ENCODE results near the gene ISYNA1.
A peak's percentile ranks its signal among the peaks of the same experiment; 100 is the strongest.

Gene ISYNA1

DNA sequence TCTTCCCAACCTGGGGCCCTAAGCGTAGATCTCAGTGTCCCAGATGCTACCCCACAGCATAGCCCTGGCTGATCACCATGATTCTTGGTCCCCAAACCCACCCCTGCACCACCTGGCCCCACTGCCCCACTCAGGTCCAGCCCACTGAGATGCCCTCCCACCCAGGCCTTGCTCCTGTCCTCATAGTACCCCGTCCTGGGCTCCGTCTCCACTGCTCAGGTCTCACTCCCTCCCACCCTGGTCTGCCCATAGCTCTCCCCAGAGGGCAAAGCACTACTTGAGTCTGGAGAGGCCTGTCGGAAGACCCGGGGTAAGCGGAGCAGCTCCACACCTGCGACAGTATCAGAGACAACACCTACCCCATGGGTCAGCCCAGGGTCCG, 35.8 kb upstream of the ISYNA1 start:
- DNase-seq (no peak), ATAC-seq (no peak)
- H3K27me3 Mint-ChIP-seq, result no peaks in the 10 kb centered on the region
- H3K4me3 Mint-ChIP-seq, result no peak overlapping the region
- H3K9me3 Mint-ChIP-seq, result no peaks in the 10 kb centered on the region
- H3K27ac Mint-ChIP-seq, result peak overlapping the region; percentile 59 to 77
- H3K4me1 Mint-ChIP-seq, result peaks cover 65% of the 10 kb centered on the region

GRCh38 chr19:18473003-18473705, 35.2 kb upstream of the ISYNA1 start:
- Mint-ChIP-seq H3K4me1 (peaks cover 65% of the 10 kb centered on the region), H3K27me3 (no peaks in the 10 kb centered on the region), H3K27ac (peak overlapping the region; percentile 59 to 77), H3K9me3 (no peaks in the 10 kb centered on the region), H3K4me3 (no peak overlapping the region)
- ATAC-seq, result no peak
- DNase-seq, result no peak

GRCh38 chr19:18470787-18471186, 32.9 kb upstream of the ISYNA1 start:
- DNase-seq (no peak), ATAC-seq (no peak)
- no peaks in the 10 kb centered on the region for H3K9me3 Mint-ChIP-seq
- H3K27ac Mint-ChIP-seq, result no peak overlapping the region
- peaks cover 53% of the 10 kb centered on the region for H3K4me1 Mint-ChIP-seq
- H3K4me3 Mint-ChIP-seq, result no peak overlapping the region
- no peaks in the 10 kb centered on the region for H3K27me3 Mint-ChIP-seq

- H3K4me3 Mint-ChIP-seq, result no peak overlapping the region
- H3K27ac Mint-ChIP-seq, result peak overlapping the region; percentile 59 to 61
- ATAC-seq (peak; percentile 71), DNase-seq (peak; percentile 57 to 60)
- no peaks in the 10 kb centered on the region for H3K27me3 Mint-ChIP-seq
- peaks cover 53% of the 10 kb centered on the region for H3K4me1 Mint-ChIP-seq
- no peaks in the 10 kb centered on the region for H3K9me3 Mint-ChIP-seq
These were observed 31.3 kb upstream of the ISYNA1 start for GRCh38 chr19:18469069-18469846.

DNA sequence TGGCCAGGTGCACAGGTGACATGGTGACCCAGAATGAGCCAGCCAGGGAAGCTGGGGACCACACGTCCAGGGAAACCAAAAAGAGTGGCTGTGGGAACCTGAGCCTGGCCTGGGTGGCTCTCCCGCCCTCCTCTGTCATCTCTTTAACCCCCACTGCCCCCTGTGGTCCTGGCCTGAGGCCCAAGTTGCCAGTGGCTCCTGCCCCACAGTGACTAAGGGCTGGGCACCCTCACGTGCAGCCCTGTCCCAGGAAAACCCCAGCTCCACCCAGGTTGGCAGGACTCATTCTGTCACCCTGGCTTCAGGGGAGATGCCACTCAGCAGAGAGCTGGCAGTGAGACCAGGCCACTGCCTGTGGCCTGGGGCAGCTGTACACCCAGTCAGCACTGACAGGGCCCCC, 30.6 kb upstream of the ISYNA1 start:
- Mint-ChIP-seq H3K27ac (no peak overlapping the region), H3K27me3 (no peaks in the 10 kb centered on the region), H3K9me3 (no peaks in the 10 kb centered on the region), H3K4me1 (peaks cover 48% of the 10 kb centered on the region), H3K4me3 (no peak overlapping the region)
- DNase-seq (no peak), ATAC-seq (no peak)

DNA sequence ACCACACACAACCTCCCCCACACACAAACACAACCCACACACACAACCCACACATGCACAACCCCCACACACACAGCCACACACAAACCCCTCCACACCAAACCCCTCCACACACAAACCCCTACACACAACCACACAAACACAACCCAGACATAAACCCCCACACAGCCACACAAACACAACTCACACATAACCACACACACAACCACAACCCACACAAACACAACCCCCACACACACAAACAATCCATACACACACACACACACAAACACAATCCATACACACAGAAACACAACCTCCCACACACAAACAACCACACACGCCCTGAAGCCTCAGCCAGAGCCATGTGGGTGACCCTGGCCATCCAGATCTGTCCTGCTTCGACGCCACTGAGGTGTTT, 30.0 kb upstream of the ISYNA1 start:
- Mint-ChIP-seq H3K27me3 (no peaks in the 10 kb centered on the region), H3K27ac (peak overlapping the region; percentile 38 to 49), H3K4me3 (no peak overlapping the region), H3K9me3 (no peaks in the 10 kb centered on the region), H3K4me1 (peaks cover 50% of the 10 kb centered on the region)
- no peak for ATAC-seq
- no peak for DNase-seq

GRCh38 chr19:18466354-18466753, 28.4 kb upstream of the ISYNA1 start:
- no peaks in the 10 kb centered on the region for H3K27me3 Mint-ChIP-seq
- ATAC-seq (no peak), DNase-seq (no peak)
- H3K4me3 Mint-ChIP-seq, result no peak overlapping the region
- peaks cover 60% of the 10 kb centered on the region for H3K4me1 Mint-ChIP-seq
- H3K27ac Mint-ChIP-seq, result no peak overlapping the region
- no peaks in the 10 kb centered on the region for H3K9me3 Mint-ChIP-seq

- H3K4me3 Mint-ChIP-seq, result no peak overlapping the region
- H3K9me3 Mint-ChIP-seq, result no peaks in the 10 kb centered on the region
- H3K4me1 Mint-ChIP-seq, result peaks cover 60% of the 10 kb centered on the region
- H3K27ac Mint-ChIP-seq, result no peak overlapping the region
- ATAC-seq (no peak), DNase-seq (no peak)
- H3K27me3 Mint-ChIP-seq, result no peaks in the 10 kb centered on the region
These were observed 28.0 kb upstream of the ISYNA1 start for GRCh38 chr19:18465964-18466339.

DNA sequence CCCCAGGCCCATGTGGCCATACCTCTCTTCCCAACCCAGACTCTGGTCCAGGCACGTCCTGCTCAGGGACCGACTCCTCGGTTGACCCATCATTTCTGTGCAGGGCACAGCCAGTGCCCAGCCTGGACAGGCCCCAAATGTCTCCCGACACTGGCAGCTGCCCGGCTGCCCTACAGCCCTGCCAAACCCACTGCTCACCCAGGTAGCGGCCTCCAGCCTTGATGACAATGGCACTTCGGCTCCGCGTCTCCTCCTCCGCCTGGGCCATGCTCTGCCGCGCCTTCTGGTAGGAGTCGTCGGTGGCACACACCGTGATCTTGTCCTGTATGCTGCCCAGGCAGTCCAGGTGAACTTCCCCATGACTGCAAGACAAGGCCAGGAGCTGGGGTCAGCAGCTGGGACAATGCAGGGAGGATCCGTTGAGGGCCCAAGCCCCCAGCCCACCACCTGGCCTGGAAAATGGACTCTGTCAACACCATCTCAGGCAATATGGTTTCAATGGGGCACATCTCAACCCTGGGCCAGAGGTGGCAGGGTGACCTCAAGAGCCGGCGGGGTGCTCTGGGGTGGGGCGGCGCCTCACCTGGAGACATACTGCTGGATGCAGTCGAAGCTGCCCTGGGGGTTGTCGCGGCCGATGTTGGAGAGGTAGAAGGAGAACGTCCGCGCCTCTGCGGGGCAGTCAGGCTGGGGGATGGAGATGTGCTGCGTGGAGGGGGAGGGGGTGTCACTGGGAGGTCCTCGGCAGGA, 27.5 kb upstream of the ISYNA1 start:
- Mint-ChIP-seq H3K4me1 (peaks cover 57% of the 10 kb centered on the region), H3K27me3 (no peaks in the 10 kb centered on the region), H3K27ac (peak overlapping the region; percentile 84 to 93), H3K9me3 (no peaks in the 10 kb centered on the region), H3K4me3 (no peak overlapping the region)
- ATAC-seq (no peak), DNase-seq (no peak)

GRCh38 chr19:18464646-18465045, 26.7 kb upstream of the ISYNA1 start:
- Mint-ChIP-seq H3K4me1 (peaks cover 49% of the 10 kb centered on the region), H3K9me3 (no peaks in the 10 kb centered on the region), H3K27me3 (no peaks in the 10 kb centered on the region), H3K4me3 (no peak overlapping the region), H3K27ac (peak overlapping the region in 1 of 2 donors; percentile 83)
- no peak for DNase-seq
- no peak for ATAC-seq

DNA sequence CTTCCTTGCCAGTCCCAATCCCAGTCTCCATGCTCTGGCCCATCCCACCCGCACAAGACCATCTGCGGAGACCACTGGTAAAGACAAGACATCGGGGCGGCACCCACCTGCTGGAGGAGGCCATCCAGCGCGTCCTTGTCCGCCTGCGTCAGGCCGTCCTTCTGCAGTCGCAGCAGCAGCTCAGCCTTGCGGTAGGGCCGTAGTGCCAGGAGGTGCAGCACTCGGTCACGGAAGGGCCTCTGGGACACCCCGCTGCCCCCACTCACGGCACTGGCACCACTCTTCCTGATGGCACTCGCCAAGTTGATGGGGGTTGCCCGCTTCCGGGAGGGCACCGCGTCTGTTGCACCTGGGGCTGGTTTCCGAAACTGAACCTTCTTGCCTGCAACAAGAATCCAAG, 23.5 kb upstream of the ISYNA1 start:
- Mint-ChIP-seq H3K4me1 (peaks cover 30% of the 10 kb centered on the region), H3K27ac (no peak overlapping the region), H3K27me3 (no peaks in the 10 kb centered on the region), H3K4me3 (no peak overlapping the region), H3K9me3 (no peaks in the 10 kb centered on the region)
- ATAC-seq, result no peak
- DNase-seq, result no peak

DNA sequence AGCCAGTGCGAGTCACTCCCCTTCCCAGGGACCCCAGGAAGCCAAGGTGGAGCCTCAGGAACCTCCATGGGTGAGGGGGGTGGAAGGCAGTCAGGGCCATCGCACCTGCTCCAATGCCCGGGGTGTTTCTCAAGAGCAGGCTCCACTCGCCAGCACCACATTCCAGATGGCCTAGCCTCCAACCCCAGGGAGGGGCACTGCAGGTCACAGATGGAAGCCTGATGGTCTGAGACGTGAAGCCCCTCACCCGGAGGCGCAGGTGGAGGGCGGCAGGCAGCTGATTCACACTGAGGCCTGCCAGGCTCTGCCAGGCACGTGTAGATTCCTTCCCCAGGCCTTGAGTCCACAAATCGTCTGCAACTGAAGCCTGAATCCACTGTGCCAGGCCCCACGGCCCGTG, 23.0 kb upstream of the ISYNA1 start:
- no peaks in the 10 kb centered on the region for H3K27me3 Mint-ChIP-seq
- H3K9me3 Mint-ChIP-seq, result no peaks in the 10 kb centered on the region
- DNase-seq (no peak), ATAC-seq (no peak)
- no peak overlapping the region for H3K4me3 Mint-ChIP-seq
- H3K27ac Mint-ChIP-seq, result no peak overlapping the region
- peaks cover 30% of the 10 kb centered on the region for H3K4me1 Mint-ChIP-seq

DNA sequence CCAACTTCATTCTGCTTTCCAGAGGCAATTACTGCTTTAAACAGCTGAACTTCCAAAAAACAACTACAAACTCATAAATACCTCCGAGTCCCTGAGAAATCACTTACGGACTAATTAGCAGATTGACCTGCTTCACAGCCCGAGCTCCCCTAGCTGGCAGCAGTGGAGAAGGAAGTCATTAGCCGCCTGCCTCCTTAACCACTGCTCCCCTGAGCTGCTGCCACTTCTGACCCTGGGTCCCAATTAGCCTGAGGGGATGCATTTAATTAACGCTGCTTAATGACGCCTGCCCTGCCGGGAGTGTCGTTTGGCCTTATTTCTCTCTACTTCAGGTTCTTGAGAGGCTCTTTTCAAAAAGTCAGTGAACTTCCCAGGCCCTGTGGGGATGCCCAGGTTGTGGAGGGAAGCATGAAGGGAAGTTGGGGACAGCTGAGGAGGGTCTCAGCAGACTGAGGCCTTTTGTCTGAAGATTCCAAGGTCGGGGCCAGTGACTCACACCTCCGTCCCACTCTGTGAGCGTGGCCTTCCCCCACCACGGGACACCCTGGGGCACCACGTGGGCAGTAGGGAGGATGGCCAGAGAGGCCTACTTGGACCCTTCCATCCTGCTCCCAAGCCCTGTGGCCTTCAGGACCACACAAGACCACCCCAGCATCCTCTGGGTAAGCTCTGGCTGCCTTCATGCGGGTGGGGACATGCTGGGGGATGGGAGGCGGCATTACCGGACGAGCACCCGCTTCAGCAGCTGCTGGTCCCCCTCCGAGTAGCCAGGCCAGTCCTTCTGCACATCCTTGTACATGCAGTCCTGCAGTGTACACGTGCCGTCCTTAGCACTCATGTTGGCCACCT, 19.8 kb upstream of the ISYNA1 start:
- Mint-ChIP-seq H3K9me3 (no peaks in the 10 kb centered on the region), H3K27ac (peak overlapping the region in 1 of 2 donors; percentile 19), H3K27me3 (no peaks in the 10 kb centered on the region), H3K4me1 (peaks cover 7% of the 10 kb centered on the region), H3K4me3 (no peak overlapping the region)
- ATAC-seq, result no peak
- DNase-seq, result no peak

DNA sequence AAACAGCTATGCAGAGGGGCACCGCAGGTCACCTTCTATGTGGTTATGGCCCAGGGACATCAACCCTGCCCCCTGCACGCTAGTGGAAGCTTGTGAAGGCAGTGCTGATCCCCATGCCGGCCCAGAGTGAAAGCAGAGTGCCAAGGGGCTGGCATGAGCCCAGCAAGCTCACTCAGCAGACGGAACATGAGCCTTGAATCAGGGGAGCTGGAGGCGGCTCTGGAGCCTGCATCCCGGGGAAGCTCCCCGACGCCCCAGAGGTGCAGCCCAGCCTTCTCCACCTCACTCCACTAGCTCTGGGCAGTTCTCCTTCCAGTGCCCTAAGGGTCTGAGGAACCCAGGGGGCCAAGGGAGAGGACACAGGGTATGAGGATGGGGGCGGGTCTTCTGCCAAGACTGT, 19.0 kb upstream of the ISYNA1 start:
- ATAC-seq (no peak), DNase-seq (no peak)
- H3K4me3 Mint-ChIP-seq, result no peak overlapping the region
- no peaks in the 10 kb centered on the region for H3K27me3 Mint-ChIP-seq
- H3K9me3 Mint-ChIP-seq, result no peaks in the 10 kb centered on the region
- H3K4me1 Mint-ChIP-seq, result peaks cover 5% of the 10 kb centered on the region
- H3K27ac Mint-ChIP-seq, result no peak overlapping the region

- Mint-ChIP-seq H3K9me3 (no peaks in the 10 kb centered on the region), H3K27me3 (no peaks in the 10 kb centered on the region), H3K4me3 (no peak overlapping the region), H3K27ac (peak overlapping the region in 1 of 2 donors; percentile 22), H3K4me1 (peaks cover 1% of the 10 kb centered on the region)
- ATAC-seq (no peak), DNase-seq (no peak)
These were observed 18.3 kb upstream of the ISYNA1 start for GRCh38 chr19:18456279-18456678.
